H9 (cell line): ENCODE results near the gene TECPR2. TPM values are rescaled to one million over a fixed set of nuclear protein-coding genes. Genes with fewer than 3 reads are reported as not detected.

ENCODE experiments used
- DNase-seq: peaks from one replicate; pipeline ENCODE4 v3.0.0-alpha.2; 2017
- H2AFZ ChIP-seq: one replicate; pipeline ENCODE4 v1.6.1; 2013; ENCODE audit warnings: mild to moderate bottlenecking, low read length, control low read depth, moderate library complexity
- H2AK5ac ChIP-seq: 2 replicates; pipeline ENCODE4 v1.6.1; 2013; ENCODE audit warnings: low read length, control low read depth, mixed read lengths; ENCODE audit not compliant: insufficient read length
- H2BK120ac ChIP-seq: one replicate; pipeline ENCODE4 v1.6.1; 2013; ENCODE audit warnings: low read depth, mild to moderate bottlenecking, low read length, control low read depth, inconsistent platforms; ENCODE audit not compliant: poor library complexity, severe bottlenecking
- H2BK12ac ChIP-seq: 2 replicates; pipeline ENCODE4 v1.6.1; 2013; ENCODE audit warnings: low read length, control low read depth, mixed read lengths, low read depth; ENCODE audit not compliant: insufficient read length
- H2BK15ac ChIP-seq: 2 replicates; pipeline ENCODE4 v1.6.1; 2013; ENCODE audit warnings: low read depth, low read length, control low read depth
- H2BK20ac ChIP-seq: one replicate; pipeline ENCODE4 v1.6.1; 2013; ENCODE audit warnings: low read depth, mild to moderate bottlenecking, low read length, control low read depth, inconsistent platforms; ENCODE audit not compliant: poor library complexity, severe bottlenecking
- H2BK5ac ChIP-seq: 2 replicates; pipeline ENCODE4 v1.6.1; 2013; ENCODE audit warnings: low read length, control low read depth, mixed read lengths; ENCODE audit not compliant: insufficient read length
- H3K14ac ChIP-seq: 2 replicates; pipeline ENCODE4 v1.6.1; 2013; ENCODE audit warnings: low read length, control low read depth; ENCODE audit not compliant: insufficient read depth
- H3K18ac ChIP-seq: 2 replicates; pipeline ENCODE4 v1.6.1; 2013; ENCODE audit warnings: low read depth, mild to moderate bottlenecking, mixed read lengths, low read length, control low read depth; ENCODE audit not compliant: insufficient read length
- H3K23ac ChIP-seq: 2 replicates; pipeline ENCODE4 v1.6.1; 2013; ENCODE audit warnings: low read length, control low read depth, mixed read lengths, low read depth; ENCODE audit not compliant: insufficient read length
- H3K23me2 ChIP-seq: 2 replicates; pipeline ENCODE4 v1.6.1; 2013; ENCODE audit warnings: low read depth, mild to moderate bottlenecking, mixed read lengths, low read length, control low read depth; ENCODE audit not compliant: insufficient read length, poor library complexity, severe bottlenecking
- H3K27ac ChIP-seq: 2 replicates; pipeline ENCODE4 v1.5.1; 2013; ENCODE audit warnings: low read length, control low read depth, mixed read lengths, low read depth; ENCODE audit not compliant: insufficient read length
- H3K27me3 ChIP-seq: 2 replicates; pipeline ENCODE4 v1.6.1; 2013; ENCODE audit warnings: low read length, control low read depth, inconsistent platforms; ENCODE audit not compliant: insufficient read depth
- H3K4ac ChIP-seq: 2 replicates; pipeline ENCODE4 v1.6.1; 2013; ENCODE audit warnings: low read depth, mild to moderate bottlenecking, control low read depth, inconsistent platforms, low read length, moderate library complexity
- H3K4me1 ChIP-seq: 2 replicates; pipeline ENCODE4 v1.6.1; 2013; ENCODE audit warnings: low read length, control low read depth, inconsistent platforms; ENCODE audit not compliant: insufficient read depth
- H3K4me2 ChIP-seq: 2 replicates; pipeline ENCODE4 v1.6.1; 2013; ENCODE audit warnings: low read length, control low read depth, mixed read lengths; ENCODE audit not compliant: insufficient read length, insufficient read depth
- H3K56ac ChIP-seq: 2 replicates; pipeline ENCODE4 v1.6.1; 2013; ENCODE audit warnings: low read depth, mild to moderate bottlenecking, mixed read lengths, low read length, control low read depth; ENCODE audit not compliant: insufficient read length
- H3K79me1 ChIP-seq: 2 replicates; pipeline ENCODE4 v1.6.1; 2013; ENCODE audit warnings: low read depth, mild to moderate bottlenecking, moderate library complexity, low read length, control low read depth, inconsistent platforms; ENCODE audit not compliant: insufficient read depth, poor library complexity, severe bottlenecking
- H3K79me2 ChIP-seq: 2 replicates; pipeline ENCODE4 v1.6.1; 2013; ENCODE audit warnings: low read length, control low read depth, inconsistent platforms; ENCODE audit not compliant: insufficient read depth
- H3K9ac ChIP-seq: 2 replicates; pipeline ENCODE4 v1.6.1; 2013; ENCODE audit warnings: low read length, control low read depth, mixed read lengths; ENCODE audit not compliant: insufficient read length; ENCODE audit errors: extremely low read depth
- H3K9me3 ChIP-seq: one replicate; pipeline ENCODE4 v1.6.1; 2013; ENCODE audit warnings: low read depth, low read length, inconsistent platforms; ENCODE audit not compliant: control insufficient read depth
- H3T11ph ChIP-seq: one replicate; pipeline ENCODE4 v1.6.1; 2013; ENCODE audit warnings: mild to moderate bottlenecking, low read length, control low read depth, inconsistent platforms
- H4K20me1 ChIP-seq: one replicate; pipeline ENCODE4 v1.6.1; 2013; ENCODE audit not compliant: control insufficient read depth, insufficient read length, insufficient read depth
- H4K5ac ChIP-seq: 2 replicates; pipeline ENCODE4 v1.6.1; 2013; ENCODE audit warnings: low read depth, mild to moderate bottlenecking, mixed read lengths, low read length, control low read depth; ENCODE audit not compliant: insufficient read length
- H4K8ac ChIP-seq: replicated peaks from 2 replicates; pipeline ENCODE4 v1.6.1; 2013; ENCODE audit warnings: low read length, control low read depth, mixed read lengths, low read depth; ENCODE audit not compliant: insufficient read length
- H4K91ac ChIP-seq: 2 replicates; pipeline ENCODE4 v1.6.1; 2013; ENCODE audit warnings: low read depth, mild to moderate bottlenecking, moderate library complexity, mixed read lengths, low read length, control low read depth; ENCODE audit not compliant: insufficient read length
- H3K27ac Mint-ChIP-seq, 3 experiments: 2 replicates in 2 of 3; 3 replicates in 1 of 3; pipeline ENCODE4 v1.8.0; 2020 to 2021; ENCODE audit warnings: mixed read lengths in 3 of 3, mild to moderate bottlenecking in 1 of 3, moderate library complexity in 1 of 3
- H3K27me3 Mint-ChIP-seq: 2 replicates; pipeline ENCODE4 v1.8.0; 2021; ENCODE audit warnings: low read depth, mild to moderate bottlenecking, moderate library complexity, mixed read lengths
- H3K36me3 Mint-ChIP-seq, 3 experiments: 2 replicates in 2 of 3; 3 replicates in 1 of 3; pipeline ENCODE4 v1.8.0; 2020 to 2021; ENCODE audit warnings: low read depth in 3 of 3, mixed read lengths in 3 of 3; ENCODE audit not compliant: insufficient read depth in 1 of 3
- H3K4me1 Mint-ChIP-seq, 2 experiments: 2 replicates each; pipeline ENCODE4 v1.8.0; 2020; ENCODE audit warnings: mixed read lengths in 2 of 2
- H3K4me3 Mint-ChIP-seq, 2 experiments: 2 replicates in 1 of 2; 3 replicates in 1 of 2; pipeline ENCODE4 v1.8.0; 2020 to 2021; ENCODE audit warnings: mild to moderate bottlenecking in 2 of 2, mixed read lengths in 2 of 2, moderate library complexity in 1 of 2
- H3K9me3 Mint-ChIP-seq, 2 experiments: 2 replicates in 1 of 2; 3 replicates in 1 of 2; pipeline ENCODE4 v1.8.0; 2020; ENCODE audit warnings: mild to moderate bottlenecking in 2 of 2, mixed read lengths in 2 of 2, moderate library complexity in 1 of 2
- WGBS: extraction: QIAGEN DNeasy Blood & Tissue Kit; methylation state at CpG from one replicate; pipeline ENCODE4 v1.1.7; 2013; ENCODE audit warnings: missing lambda C conversion rate, low lambda C conversion rate, mixed read lengths; ENCODE audit not compliant: insufficient read length; ENCODE audit errors: extremely low coverage; 5-methylcytosine and 5-hydroxymethylcytosine counted together
- total RNA-seq: library from RNA; stranded (reverse); gene quantifications from 2 replicates; pipeline ENCODE4 v1.2.1, GENCODE V29; 2021
- TF ChIP-seq, protein P1 (sequence below): fragments of 200-600 bp; sonication (generic); conservative IDR thresholded peaks from 3 replicates; pipeline ENCODE4 v1.8.0; 2021; ENCODE audit warnings: antibody characterized with exemption, mild to moderate bottlenecking

TECPR2 gene
- total RNA-seq, 1 experiment from 2014 or later: 15.4 TPM

- H3K9me3 ChIP-seq: no peaks in the 10 kb centered on the region
- no peak overlapping the region for H2AFZ ChIP-seq
- WGBS: no CpG with 5 or more reads among the region's 11 CpGs
- H3K27me3 ChIP-seq: no peaks in the 10 kb centered on the region
- no peaks in the 10 kb centered on the region for H3K23me2 ChIP-seq
- Mint-ChIP-seq H3K9me3 (no peaks in the 10 kb centered on the region), H3K27me3 (no peaks in the 10 kb centered on the region), H3K4me3 (no peak overlapping the region), H3K27ac (no peak overlapping the region), H3K36me3 (peaks cover 9 to 35% (median 17%) of the 10 kb centered on the region in 3 experiments; a peak in 6 of 7 replicates), H3K4me1 (peaks cover 10 to 11% of the 10 kb centered on the region in 2 experiments)
- no peak overlapping the region for H3K4me2 ChIP-seq
- no peak overlapping the region for H2BK120ac ChIP-seq
- H3K79me2 ChIP-seq: no peaks in the 10 kb centered on the region
- no peak overlapping the region for H3K56ac ChIP-seq
- H2BK20ac ChIP-seq: no peak overlapping the region
- no peak overlapping the region for H4K8ac ChIP-seq
- H3K18ac ChIP-seq: no peak overlapping the region
- TF ChIP-seq, protein P1, sequence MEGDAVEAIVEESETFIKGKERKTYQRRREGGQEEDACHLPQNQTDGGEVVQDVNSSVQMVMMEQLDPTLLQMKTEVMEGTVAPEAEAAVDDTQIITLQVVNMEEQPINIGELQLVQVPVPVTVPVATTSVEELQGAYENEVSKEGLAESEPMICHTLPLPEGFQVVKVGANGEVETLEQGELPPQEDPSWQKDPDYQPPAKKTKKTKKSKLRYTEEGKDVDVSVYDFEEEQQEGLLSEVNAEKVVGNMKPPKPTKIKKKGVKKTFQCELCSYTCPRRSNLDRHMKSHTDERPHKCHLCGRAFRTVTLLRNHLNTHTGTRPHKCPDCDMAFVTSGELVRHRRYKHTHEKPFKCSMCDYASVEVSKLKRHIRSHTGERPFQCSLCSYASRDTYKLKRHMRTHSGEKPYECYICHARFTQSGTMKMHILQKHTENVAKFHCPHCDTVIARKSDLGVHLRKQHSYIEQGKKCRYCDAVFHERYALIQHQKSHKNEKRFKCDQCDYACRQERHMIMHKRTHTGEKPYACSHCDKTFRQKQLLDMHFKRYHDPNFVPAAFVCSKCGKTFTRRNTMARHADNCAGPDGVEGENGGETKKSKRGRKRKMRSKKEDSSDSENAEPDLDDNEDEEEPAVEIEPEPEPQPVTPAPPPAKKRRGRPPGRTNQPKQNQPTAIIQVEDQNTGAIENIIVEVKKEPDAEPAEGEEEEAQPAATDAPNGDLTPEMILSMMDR: no peak
- H4K20me1 ChIP-seq: no peaks in the 10 kb centered on the region
- no peaks in the 10 kb centered on the region for H3K79me1 ChIP-seq
- H3K4ac ChIP-seq: no peak overlapping the region
- no peak overlapping the region for H3K9ac ChIP-seq
- H2BK15ac ChIP-seq: no peak overlapping the region
- H3K27ac ChIP-seq: no peak overlapping the region
- DNase-seq: no peak
- no peak overlapping the region for H4K5ac ChIP-seq
- no peak overlapping the region for H4K91ac ChIP-seq
- no peak overlapping the region for H3K23ac ChIP-seq
- no peak overlapping the region for H2BK5ac ChIP-seq
- no peak overlapping the region for H2BK12ac ChIP-seq
- no peak overlapping the region for H2AK5ac ChIP-seq
- H3T11ph ChIP-seq: no peak overlapping the region
- H3K14ac ChIP-seq: no peak overlapping the region
- H3K4me1 ChIP-seq: no peaks in the 10 kb centered on the region
Observed at GRCh38 chr14:102440392-102440791, 77.7 kb downstream of the TECPR2 start.
